Keratinocyte (primary cell): Measurements from ENCODE around the gene CCDC107.

Experiments
- CTCF ChIP-seq, 3 experiments: IDR thresholded peaks in 1 of 3; conservative IDR thresholded peaks in 1 of 3; optimal IDR thresholded peaks in 1 of 3; 2 replicates in 2 of 3; 3 replicates in 1 of 3; pipeline versions ENCODE3 to v1.5.1; 2011; ENCODE audit warnings: low read length in 3 of 3, mild to moderate bottlenecking in 3 of 3, moderate library complexity in 2 of 3, control low read depth in 1 of 3, inconsistent platforms in 1 of 3; ENCODE audit not compliant: insufficient read depth in 2 of 3; ENCODE audit errors: extremely low read depth in 1 of 3
- EZH2 ChIP-seq: IDR thresholded peaks from one replicate; pipeline ENCODE4 v1.6.1; 2012; ENCODE audit warnings: inconsistent platforms, mild to moderate bottlenecking, low read length, moderate library complexity

- TF ChIP-seq CTCF (optimal IDR thresholded peaks at IDR 0.05 in 1 of 3, IDR thresholded peaks at IDR 0.05 in 1 of 3, conservative IDR thresholded peaks at IDR 0.05 in 1 of 3; ENCODE audit: extremely low read depth in 1 of 3, insufficient read depth in 2 of 3, low read length in 3 of 3) (no peak), EZH2 (no peak)
Observed at GRCh38 chr9:35615981-35616680, 42.0 kb upstream of the CCDC107 start.
